ENCODE data around the gene MRPL52.
A peak's percentile ranks its signal among the peaks of the same experiment; 100 is the strongest.
"Not testable (repeated sequence)": the region's sequence is repeated elsewhere in the genome, so short reads cannot be mapped to it uniquely, and the experiment has no call there.

Gene MRPL52

DNA sequence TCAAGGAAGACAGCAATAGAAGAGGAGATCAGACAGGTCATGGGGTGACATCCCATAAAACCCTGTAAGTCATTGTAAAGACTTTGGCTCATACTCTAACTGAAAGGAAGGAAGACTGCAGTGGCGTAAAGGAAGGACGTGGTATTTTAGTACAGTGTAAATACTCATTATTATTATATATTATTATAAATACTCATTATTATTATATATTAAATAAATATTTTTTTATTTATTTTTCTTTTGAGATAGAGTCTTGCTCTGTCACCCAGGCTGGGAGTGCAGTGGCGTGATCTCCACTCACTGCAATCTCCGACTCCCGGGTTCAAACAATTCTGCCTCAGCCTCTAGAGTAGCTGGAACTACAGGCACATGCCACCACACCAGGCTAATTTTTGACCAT lies 26.7 kb downstream of the MRPL52 start:
- no peak for DNase-seq

DNA sequence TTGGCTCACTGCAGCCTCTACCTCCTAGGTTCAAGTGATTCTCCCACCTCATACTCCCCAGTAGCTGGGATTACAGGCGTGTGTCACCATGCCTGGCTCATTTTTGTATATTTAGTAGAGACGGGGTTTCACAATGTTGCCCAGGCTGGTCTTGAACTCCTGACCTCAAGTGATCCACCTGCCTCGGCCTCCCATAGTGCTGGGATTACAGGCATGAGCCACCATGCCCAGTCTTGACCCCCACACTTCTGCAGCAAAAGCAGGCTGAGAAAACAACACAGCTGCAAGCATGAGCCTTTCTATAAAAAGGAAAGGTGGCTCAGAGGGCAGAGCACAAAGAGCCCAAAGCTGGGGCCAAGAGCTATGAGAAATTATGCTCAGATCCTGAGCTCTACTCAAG lies 30.7 kb downstream of the MRPL52 start:
- DNase-seq = not testable (repeated sequence)

DNA sequence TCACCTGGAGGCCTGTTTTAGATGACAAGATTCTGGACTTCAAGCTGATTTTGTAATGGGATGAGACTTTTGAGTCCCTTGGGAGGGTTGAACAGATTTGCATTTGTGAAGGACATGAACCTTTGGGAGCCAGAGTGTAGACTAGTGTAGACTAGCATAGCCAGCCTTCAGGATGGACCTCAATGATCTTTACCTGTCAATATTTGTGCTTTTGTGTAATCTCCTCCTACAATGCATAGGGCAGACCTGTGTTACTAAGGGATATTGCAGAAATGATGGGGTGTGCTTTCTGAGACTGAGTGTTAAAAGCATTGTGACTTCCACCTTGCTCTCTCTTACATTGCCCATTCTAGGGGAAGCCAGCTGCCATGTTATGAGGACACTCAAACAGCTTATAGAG lies 32.0 kb downstream of the MRPL52 start:
- DNase-seq = no peak

DNA sequence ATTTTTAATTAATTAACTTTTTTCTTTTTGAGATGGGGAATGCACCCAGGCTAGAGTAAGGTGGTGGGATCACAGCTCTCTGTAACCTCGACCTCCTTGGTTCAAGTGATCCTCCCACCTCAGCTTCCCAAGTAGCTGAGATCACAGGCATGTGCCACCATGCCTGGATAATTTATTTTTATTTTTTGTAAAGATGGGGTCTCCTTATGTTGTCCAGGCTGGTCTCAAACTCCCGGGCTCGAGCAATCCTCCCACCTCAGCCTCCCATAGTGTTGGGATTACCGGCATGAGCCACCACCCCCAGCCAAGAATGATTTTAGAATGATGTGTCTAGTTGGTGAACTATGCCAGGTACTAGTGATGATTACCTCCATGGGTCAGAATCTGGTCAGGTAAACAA lies 35.3 kb downstream of the MRPL52 start:
- DNase-seq = no peak

DNA sequence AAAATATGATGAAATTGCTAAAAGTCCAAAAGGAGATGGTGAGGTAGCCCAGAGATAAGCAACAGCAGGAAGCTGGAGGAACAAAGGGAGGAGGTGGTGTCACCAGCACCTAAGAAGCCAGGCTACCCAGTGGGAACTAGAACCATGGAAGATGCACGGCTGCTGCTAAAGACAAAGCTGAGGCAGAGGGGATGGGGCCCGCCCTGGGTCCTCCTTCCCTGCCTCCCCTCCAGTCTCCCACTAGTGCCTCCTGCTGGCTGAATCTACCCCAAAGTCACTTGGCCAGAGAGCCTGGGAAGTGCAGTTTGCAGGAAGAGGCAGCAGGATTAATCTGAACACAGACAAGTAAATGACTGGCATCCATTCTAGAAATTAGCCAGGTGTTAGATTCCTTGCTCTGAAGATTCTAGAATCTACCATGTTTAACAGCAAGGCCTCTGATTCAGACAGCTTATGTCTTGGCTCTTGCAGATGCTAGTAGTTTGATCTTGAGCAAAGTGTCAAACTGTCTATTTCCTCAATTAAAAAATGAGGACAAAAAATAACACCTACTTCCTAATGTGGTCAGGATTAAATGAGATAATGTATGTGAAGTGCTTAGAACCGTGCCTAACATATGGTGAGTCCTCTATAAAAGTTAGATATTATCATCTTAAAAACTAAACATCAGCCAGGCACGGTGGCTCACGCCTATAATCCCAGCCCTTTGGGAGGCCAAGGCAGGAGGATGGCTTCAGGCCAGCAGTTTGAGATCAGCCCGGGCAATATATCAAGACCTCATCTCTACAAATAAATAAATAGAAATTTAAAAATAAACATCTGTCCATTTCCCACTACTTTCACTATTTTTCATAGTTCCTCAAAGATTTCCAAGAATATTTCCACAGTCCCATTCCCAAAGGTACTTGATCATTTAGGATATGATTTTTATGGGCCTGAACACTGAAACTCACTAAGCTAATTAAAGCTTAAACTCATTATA lies 36.0 kb downstream of the MRPL52 start:
- peak; percentile 47 for DNase-seq

DNA sequence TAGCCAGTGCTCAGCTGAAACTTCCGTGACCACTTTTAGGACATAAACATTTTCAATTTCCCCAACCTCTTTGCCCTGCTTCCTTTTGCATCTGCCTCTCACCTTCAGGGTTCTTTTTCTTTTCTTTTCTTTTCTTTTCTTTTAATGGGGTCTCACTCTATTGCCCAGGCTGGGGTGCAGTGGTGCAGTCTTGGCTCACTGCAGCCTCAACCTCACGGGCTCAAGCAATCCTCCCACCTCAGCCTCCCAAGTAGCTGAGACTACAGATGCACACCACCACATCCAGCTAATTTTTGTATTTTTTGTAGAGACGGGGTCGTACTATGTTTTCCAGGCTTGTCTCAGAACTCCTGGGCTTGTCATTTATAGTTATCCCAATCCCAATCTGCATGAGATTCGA lies 37.2 kb downstream of the MRPL52 start:
- no peak for DNase-seq

DNA sequence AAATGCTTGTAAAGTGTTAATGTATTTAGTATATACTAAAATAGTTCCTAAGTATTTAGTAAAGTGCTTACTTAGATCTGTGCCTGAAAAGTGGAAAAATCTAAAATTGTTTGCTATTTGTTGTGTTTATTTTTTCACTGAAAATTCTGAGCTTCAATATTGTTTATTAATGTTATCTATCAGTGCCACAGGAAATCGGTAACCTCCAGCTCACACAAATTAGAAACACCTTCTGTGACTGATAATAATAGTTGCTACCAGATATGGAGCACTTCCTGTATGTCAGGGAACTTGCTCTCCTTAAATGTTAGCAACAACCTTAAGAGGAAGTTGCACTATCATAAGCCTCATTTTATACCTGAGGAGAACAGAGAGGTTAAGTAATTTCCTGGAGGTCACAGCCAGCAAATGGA lies 41.1 kb downstream of the MRPL52 start:
- peak; percentile 81 for DNase-seq

DNA sequence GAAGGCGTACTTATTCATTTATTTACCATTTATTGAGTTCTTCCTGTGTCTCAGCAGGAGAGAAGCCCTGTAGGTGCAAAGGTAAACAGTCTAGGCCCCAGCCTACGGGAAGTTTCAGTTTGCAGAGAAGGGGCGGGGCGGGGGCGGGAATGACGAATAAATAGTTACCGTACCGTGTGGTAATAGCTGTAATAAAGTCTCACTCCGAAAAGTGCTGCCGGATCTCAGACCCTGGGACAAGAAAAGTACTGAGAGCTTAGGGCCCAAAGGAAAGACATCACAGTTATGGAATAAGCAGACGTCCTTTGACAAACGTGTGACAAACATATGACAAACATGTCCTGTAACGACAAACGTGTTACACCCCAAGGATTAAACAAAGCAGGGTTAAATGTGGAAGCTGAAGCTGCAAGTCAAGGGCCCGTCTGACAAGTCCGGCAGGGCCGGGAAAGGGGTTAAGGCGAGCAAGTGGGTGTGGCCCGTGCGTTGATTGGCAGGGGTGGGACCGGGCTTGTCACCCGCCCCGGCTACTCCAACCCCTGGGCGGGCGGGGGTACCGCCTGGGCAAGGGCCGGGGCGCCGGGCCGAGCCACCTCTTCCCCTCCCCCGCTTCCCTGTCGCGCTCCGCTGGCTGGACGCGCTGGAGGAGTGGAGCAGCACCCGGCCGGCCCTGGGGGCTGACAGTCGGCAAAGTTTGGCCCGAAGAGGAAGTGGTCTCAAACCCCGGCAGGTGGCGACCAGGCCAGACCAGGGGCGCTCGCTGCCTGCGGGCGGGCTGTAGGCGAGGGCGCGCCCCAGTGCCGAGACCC lies 41.7 kb downstream of the MRPL52 start, which contains the start of gene LRP10:
LRP10 (plus strand) TSS at position 517 of the 809 bp plus-strand sequence. CDS start 564 bp downstream, outside the sequence.
- DNase-seq = peak; percentile 94

DNA sequence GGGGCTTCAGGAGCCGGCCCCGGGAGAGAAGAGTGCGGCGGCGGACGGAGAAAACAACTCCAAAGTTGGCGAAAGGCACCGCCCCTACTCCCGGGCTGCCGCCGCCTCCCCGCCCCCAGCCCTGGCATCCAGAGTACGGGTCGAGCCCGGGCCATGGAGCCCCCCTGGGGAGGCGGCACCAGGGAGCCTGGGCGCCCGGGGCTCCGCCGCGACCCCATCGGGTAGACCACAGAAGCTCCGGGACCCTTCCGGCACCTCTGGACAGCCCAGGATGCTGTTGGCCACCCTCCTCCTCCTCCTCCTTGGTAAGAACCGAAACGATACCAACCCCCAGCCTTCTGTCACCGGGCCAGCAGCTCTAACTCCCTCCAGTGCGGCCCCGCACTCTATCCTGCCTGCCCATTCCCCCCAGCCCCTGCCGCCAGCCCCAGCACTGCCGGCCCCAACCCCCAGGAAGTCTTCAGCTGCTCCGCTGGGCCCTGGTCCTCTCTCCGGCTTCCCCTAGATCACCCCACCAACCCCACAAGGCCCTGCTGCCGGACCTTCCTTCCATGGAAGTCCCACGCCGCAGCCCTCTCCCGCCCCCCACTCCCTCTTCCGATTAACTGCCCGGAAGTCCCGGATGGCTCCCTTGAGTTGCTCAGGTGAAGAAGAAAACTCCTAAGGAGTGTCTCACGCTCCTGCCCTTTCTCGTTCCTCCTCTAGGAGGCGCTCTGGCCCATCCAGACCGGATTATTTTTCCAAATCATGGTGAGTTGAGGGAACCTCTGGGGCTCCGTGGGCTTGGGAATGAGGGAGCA lies 42.5 kb downstream of the MRPL52 start:
- peak; percentile 83 for DNase-seq

DNA sequence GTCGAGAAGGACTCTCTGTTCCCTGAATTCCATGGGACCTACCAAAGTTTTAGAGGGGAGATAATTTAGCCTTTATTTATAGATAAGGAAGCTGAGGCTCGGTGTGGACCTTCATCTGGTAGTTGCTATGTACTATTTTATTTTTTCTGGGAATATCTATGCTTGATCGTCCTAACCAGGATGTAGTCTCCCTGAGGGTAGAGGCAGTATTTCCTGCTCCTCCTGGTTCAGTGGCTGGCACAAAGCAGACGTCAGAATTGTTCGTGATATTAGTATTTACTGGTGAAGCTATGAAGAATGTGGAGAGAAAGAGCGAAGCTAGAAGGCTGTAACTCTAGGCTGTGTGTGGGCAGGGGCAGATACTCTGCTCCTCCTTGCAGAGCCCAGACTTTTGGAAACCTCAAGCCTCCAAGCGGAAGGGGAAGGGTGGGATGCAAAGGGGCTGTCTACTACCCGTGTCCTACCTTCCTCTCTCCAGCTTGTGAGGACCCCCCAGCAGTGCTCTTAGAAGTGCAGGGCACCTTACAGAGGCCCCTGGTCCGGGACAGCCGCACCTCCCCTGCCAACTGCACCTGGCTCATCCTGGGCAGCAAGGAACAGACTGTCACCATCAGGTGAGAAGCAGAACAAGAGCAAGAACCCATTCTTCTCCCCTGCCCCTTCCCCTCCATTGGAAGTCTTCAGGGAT lies 43.3 kb downstream of the MRPL52 start:
- DNase-seq = no peak

DNA sequence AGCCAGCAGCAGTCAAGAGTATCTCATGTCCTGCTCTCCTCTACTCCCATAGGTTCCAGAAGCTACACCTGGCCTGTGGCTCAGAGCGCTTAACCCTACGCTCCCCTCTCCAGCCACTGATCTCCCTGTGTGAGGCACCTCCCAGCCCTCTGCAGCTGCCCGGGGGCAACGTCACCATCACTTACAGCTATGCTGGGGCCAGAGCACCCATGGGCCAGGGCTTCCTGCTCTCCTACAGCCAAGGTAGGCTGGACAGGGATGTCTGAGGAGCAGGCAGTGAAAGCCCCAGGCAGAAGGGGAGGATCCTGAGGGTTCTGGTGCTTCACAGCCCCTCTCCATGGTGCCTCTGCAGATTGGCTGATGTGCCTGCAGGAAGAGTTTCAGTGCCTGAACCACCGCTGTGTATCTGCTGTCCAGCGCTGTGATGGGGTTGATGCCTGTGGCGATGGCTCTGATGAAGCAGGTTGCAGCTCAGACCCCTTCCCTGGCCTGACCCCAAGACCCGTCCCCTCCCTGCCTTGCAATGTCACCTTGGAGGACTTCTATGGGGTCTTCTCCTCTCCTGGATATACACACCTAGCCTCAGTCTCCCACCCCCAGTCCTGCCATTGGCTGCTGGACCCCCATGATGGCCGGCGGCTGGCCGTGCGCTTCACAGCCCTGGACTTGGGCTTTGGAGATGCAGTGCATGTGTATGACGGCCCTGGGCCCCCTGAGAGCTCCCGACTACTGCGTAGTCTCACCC lies 45.5 kb downstream of the MRPL52 start:
- DNase-seq = no peak

DNA sequence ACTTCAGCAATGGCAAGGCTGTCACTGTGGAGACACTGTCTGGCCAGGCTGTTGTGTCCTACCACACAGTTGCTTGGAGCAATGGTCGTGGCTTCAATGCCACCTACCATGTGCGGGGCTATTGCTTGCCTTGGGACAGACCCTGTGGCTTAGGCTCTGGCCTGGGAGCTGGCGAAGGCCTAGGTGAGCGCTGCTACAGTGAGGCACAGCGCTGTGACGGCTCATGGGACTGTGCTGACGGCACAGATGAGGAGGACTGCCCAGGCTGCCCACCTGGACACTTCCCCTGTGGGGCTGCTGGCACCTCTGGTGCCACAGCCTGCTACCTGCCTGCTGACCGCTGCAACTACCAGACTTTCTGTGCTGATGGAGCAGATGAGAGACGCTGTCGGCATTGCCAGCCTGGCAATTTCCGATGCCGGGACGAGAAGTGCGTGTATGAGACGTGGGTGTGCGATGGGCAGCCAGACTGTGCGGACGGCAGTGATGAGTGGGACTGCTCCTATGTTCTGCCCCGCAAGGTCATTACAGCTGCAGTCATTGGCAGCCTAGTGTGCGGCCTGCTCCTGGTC lies 46.1 kb downstream of the MRPL52 start:
- DNase-seq = no peak

DNA sequence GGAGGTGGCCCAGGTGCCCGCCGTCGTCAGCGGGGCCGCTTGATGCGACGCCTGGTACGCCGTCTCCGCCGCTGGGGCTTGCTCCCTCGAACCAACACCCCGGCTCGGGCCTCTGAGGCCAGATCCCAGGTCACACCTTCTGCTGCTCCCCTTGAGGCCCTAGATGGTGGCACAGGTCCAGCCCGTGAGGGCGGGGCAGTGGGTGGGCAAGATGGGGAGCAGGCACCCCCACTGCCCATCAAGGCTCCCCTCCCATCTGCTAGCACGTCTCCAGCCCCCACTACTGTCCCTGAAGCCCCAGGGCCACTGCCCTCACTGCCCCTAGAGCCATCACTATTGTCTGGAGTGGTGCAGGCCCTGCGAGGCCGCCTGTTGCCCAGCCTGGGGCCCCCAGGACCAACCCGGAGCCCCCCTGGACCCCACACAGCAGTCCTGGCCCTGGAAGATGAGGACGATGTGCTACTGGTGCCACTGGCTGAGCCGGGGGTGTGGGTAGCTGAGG lies 47.4 kb downstream of the MRPL52 start:
- no peak for DNase-seq

DNA sequence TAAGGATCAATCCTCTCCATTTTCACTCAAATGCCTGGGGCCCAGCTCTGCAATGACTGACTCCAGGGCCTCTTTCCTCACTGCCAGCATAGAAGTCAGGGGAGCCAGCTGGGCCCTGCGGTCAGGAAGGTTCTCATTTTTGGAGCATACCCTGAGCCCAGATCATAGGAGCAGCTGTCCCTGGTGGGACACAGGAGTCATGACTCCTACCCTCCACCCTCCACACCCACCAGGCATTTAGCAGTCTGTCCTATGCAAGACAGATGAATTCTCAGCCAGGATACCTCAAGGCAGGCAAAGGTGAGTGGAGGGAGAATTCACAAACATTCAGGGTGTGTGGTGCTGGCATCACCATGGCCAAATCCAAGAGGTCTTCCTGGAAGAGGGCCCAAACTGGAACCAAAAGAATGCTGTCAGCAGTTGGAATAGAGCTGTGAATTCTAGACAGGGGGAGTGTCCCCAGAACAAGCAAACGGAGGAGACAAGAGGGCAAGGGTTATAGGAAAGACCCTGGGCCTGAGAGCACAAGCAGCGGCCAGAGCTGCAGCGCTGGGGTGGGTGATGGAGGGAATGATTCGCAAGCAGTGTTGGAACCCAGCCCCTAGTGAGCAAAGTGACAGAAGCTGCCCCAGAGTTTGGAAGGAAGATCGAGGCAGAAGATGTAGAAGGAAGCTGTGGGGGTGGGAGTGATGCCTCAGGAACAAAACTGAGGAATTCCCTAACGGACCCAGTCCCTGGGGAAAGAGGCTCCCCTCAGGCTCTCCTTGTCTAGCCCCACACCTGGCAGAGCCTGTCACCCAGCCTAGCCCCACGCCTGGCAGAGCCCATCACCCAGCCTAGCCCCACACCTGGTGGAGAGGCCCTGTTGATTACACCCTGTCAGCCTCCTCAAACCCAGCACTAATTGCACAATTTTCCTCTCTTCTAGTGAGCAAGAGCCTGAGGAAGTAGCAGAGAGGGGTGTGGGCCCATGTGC lies 48.9 kb downstream of the MRPL52 start:
- DNase-seq = no peak

DNA sequence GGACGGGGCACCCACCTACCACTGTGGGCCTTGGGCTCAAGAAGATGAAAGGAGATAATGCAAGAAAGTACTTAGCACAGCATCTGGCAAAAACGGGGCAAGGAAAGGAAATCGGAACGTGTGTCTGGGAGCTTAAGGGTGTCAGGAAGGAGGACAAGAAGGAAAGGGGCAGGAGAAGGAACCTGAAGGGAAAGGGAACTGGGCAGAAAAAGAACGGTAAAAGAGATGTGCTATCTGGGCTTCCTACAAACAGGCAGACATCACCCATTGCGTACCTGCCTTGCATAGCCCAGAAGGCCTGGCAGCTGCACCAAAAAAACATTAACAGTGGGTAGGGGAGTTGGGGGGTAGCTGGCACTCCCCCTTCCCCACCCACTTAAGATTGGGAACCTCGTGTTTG lies 52.4 kb downstream of the MRPL52 start:
- no peak for DNase-seq

DNA sequence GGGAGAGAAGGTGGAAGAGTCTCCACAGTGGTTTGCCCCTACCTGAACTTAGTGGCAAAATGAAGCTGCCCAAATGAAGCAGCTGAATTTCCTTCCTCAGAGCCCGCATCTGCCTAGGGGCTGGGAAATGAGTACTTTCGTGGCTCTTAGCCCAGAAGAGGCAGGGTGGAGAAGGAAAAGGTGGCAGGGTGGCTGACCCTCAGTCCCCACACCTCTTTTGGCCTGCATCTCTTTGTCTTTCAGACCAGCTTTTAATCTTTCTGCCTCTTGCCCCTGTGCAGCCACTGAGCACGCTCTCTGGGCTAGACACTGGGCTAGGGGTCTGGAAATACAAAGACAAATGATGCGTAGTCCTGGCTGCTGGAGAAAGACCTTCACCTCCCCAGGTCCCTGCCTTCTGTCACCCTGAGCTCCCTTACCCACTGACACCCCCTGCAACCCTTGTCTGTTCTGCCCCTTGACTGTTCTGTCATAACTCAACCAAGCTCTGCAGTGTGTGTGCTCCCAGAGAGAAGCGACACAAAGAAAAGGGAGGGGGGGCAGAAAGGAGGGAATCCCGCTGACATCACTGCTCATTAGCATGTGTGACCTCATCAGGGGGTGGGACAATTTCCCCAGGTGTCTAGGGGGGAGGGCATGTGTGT lies 53.0 kb downstream of the MRPL52 start:
- no peak for DNase-seq

DNA sequence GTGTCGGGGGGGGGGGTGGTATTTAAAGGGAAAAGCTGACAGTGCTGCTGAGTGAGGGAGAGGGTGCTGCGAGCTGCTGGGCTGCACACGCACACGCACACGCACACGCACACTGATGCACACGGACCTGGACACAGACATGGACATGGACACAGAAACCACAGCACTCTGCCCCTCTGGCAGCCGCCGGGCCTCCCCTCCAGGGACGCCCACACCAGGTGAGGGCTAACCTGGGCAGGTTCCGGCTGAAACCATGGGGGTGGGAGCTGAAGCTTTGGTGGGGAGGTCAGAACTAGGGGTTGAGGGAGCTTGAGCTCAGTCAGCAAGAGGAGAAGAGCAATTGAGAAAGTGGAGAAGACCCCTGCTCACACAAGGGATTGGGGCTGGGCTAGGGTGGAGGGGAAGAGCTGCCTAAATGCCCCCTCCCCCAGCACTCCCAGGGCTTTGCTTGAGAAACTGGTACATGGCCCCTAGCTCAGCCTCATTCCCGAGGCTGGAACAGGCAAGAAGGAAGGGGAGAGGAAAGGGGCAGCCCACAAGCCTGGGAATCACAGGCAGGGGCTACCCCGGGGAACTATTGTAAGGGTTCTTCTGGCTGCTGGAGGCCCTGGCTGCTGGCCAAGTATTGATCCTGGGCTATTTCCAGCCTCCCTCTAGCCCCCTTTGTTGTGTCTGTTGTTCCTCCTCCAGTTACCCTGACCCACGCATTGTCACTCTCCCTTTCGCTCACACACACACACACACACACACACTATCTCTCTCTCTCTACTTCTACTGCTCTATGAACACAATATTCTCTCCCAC lies 53.7 kb downstream of the MRPL52 start, which contains the start of gene REM2:
REM2 (plus strand) TSS at position 50 of the 804 bp plus-strand sequence; CDS start at position 116, 66 bp downstream.
- DNase-seq = no peak

Measured in hematopoietic multipotent progenitor cell treated with erythropoietin and hydrocortisone succinate and interleukin-3 and kit ligand, for 8 days (in vitro differentiated cells).